Measurements from ENCODE around the gene IFNA17. TPM values are rescaled to one million over a fixed set of nuclear protein-coding genes. Genes with fewer than 3 reads are reported as not detected.
"Not testable (repeated sequence)": the region's sequence is repeated elsewhere in the genome, so short reads cannot be mapped to it uniquely, and the experiment has no call there.

The IFNA17 gene
- total RNA-seq, 6 experiments from 2014 or later = not detected

DNA sequence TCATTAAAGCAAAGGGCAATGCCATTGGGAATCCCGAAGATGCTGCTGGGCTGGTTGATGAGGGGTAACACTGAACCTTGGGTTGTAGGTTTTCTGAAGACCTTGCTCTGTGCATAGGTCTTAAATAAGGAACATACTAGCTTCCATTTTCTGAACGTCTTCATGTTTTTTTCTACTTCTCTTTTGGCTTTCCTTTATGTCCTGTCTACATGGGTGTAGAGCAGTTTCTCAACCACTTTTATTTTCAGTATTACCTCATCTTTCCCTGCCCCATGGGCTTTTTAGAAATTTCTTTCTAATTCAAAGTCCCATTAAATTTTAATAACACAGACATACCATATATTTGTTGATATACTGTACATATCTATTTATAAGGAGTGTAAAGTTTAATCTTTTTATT, 11.9 kb upstream of the IFNA17 start, which contains the start of gene IFNA14:
Gene IFNA14, minus strand, starts transcription at position 95 of the 400 bp plus-strand sequence. Its CDS starts 70 bp downstream, at position 25.
- H3K27me3 Mint-ChIP-seq (ENCODE audit: insufficient read depth) = peaks cover 21% of the 10 kb centered on the region
- H3K36me3 Mint-ChIP-seq (ENCODE audit: low read depth) = no peaks in the 10 kb centered on the region
- no peaks in the 10 kb centered on the region for H3K4me1 Mint-ChIP-seq (ENCODE audit: low read depth)
- no peak within 1 kb of the TSS for H3K4me3 Mint-ChIP-seq
- no peak for DNase-seq
- TF ChIP-seq, protein P1, sequence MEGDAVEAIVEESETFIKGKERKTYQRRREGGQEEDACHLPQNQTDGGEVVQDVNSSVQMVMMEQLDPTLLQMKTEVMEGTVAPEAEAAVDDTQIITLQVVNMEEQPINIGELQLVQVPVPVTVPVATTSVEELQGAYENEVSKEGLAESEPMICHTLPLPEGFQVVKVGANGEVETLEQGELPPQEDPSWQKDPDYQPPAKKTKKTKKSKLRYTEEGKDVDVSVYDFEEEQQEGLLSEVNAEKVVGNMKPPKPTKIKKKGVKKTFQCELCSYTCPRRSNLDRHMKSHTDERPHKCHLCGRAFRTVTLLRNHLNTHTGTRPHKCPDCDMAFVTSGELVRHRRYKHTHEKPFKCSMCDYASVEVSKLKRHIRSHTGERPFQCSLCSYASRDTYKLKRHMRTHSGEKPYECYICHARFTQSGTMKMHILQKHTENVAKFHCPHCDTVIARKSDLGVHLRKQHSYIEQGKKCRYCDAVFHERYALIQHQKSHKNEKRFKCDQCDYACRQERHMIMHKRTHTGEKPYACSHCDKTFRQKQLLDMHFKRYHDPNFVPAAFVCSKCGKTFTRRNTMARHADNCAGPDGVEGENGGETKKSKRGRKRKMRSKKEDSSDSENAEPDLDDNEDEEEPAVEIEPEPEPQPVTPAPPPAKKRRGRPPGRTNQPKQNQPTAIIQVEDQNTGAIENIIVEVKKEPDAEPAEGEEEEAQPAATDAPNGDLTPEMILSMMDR (IDR thresholded peaks at IDR 0.05) = no peak
- H3K9me3 Mint-ChIP-seq = no peaks in the 10 kb centered on the region
- H3K27ac Mint-ChIP-seq = no peak within 1 kb of the TSS

DNA sequence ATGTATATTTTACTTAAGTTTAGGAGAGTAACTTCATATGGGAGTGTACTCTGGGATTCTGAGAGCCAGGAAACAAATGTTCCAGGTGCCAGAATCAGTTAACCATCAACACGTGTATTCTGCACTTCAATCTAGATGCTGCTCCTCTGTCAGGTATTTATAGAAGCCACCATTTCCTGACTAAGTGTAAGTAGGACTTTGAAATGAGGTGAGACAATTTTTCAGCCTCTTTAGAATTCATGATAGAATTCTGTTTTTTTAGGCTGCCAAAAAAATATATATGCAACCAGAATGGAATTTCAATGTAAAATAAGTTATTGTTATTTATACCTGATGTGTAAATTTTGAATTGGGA, 8.3 kb upstream of the IFNA17 start:
- peaks cover 38% of the 10 kb centered on the region for H3K27me3 Mint-ChIP-seq (ENCODE audit: insufficient read depth)
- H3K4me1 Mint-ChIP-seq (ENCODE audit: low read depth); H3K27ac Mint-ChIP-seq; H3K9me3 Mint-ChIP-seq; H3K36me3 Mint-ChIP-seq (ENCODE audit: low read depth); DNase-seq; H3K4me3 Mint-ChIP-seq: not testable (repeated sequence)

DNA sequence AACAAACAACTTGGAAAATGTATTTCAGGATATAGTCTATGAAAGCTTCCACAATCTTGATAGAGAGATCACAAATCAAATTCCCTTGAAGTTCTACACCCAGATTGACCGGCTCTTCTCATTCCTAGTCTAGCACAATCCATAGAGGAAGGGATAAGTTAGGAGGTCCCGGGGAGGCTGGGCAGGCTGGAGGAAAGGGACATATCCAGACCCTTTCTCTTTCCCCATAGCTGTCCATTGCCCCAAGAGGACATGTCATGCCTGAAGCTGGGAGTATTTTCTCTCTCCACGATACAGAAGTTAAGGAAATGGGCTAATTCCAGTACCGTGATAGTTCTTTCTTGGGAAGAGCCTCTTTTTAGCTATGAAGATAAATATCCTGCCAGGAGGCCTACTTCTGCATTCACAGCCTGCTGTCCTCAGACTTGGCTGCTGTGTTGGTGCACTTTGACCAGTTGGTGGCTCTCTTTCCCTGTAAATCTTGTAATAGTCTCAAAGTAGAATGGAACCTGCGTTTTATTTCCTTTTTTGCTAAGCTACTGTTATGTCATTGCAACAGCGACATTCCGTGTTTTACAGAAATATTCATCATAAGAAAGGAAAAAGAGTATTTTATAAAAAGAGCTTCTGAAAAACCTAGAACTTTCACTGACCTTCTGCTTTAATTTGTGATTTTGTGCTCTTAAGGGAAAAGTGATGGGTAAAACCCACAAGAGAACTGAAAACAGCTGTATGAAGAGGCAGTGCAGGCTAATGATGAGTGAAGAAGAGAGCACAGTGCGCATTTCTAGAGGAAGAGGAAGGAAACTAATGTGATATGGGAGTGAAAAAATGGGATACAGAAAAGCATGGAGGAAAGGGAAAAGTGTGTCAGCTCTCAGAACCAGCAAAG, 7.7 kb upstream of the IFNA17 start:
- H3K4me1 Mint-ChIP-seq (ENCODE audit: low read depth); H3K9me3 Mint-ChIP-seq; H3K4me3 Mint-ChIP-seq; H3K36me3 Mint-ChIP-seq (ENCODE audit: low read depth); H3K27ac Mint-ChIP-seq: not testable (repeated sequence)
- peaks cover 40% of the 10 kb centered on the region for H3K27me3 Mint-ChIP-seq (ENCODE audit: insufficient read depth)
- DNase-seq = peak; percentile 48
- TF ChIP-seq, protein P1 (IDR thresholded peaks at IDR 0.05) = peak; percentile 73

DNA sequence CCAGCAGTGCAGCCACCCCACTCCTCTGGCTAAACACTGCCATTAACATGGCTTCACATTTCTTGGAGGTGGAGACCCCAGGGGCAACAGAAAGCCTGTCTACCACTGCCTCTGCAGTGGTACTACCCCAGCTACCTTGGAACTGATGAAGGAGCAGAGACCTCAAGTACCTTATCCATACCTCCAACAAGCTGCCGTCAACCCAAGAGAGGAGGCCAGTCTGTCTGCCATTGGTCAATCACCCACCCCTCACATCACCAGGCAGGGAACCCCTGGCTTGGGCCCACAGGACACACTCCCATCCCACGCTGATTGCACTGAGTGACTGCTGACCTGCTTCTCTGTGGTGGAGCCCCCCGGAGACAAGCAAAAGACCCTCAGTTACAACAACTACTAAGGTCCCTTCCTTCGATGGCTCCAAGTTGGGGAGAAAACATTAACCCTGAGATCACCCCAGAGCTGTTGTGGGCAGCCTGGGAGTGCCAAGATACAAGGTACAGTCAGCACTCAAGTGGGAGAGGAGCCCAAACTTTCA, 6.2 kb upstream of the IFNA17 start:
- peaks cover 27% of the 10 kb centered on the region for H3K27me3 Mint-ChIP-seq (ENCODE audit: insufficient read depth)
- no peak for DNase-seq
- no peak overlapping the region for H3K27ac Mint-ChIP-seq
- no peaks in the 10 kb centered on the region for H3K4me1 Mint-ChIP-seq (ENCODE audit: low read depth)
- H3K36me3 Mint-ChIP-seq (ENCODE audit: low read depth) = no peaks in the 10 kb centered on the region
- no peaks in the 10 kb centered on the region for H3K9me3 Mint-ChIP-seq
- TF ChIP-seq, protein P1 (IDR thresholded peaks at IDR 0.05) = no peak
- no peak overlapping the region for H3K4me3 Mint-ChIP-seq

DNA sequence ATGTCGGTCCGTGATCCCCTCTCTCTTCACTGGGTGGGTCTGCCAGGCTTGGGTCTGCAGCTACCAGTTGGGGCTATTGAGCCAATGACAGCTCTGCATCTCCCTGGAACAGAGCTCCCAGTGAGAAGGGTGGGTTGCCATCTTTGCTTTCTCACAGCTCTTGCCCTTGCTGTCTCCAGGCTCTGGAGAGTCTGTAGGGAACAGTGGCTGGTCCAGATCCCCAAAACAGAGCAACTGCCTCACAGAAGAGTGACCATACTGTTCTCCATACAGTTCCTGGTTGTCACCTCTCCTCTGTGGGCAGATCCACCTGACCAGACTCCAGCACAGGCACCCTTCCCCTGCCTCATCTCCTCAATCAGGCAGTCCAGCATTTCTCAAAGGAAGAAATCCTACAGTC, 5.2 kb upstream of the IFNA17 start:
- Mint-ChIP-seq H3K4me1 (ENCODE audit: low read depth) (no peaks in the 10 kb centered on the region), H3K9me3 (no peaks in the 10 kb centered on the region), H3K36me3 (ENCODE audit: low read depth) (no peaks in the 10 kb centered on the region), H3K4me3 (no peak overlapping the region), H3K27me3 (ENCODE audit: insufficient read depth) (peaks cover 23% of the 10 kb centered on the region), H3K27ac (no peak overlapping the region)
- TF ChIP-seq, protein P1 (IDR thresholded peaks at IDR 0.05) = no peak
- no peak for DNase-seq

DNA sequence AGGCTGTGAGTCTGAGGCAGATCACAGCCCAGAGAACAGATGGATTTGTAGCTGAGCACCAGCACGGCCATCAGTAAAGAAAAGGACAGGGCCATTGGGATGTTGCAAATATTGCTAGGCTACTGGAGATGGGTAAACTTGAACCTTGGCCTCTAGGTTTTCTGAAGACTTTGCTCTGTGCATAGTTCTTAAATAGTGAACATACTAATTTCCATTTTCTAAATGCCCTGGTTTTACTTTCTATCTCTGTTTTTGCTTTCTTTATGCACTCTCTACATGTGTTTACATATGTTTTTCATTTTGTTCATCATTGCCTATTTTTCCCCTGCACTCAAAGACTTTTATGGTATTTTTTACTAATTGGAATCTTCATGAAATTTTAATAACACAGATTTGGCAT, 10.8 kb downstream of the IFNA17 start, which contains the start of gene IFNA16:
Gene IFNA16, minus strand, starts transcription at position 101 of the 400 bp plus-strand sequence. Its CDS starts 6 bp downstream, at position 95.
- not testable (repeated sequence) for H3K4me1 Mint-ChIP-seq (ENCODE audit: low read depth); H3K9me3 Mint-ChIP-seq; H3K36me3 Mint-ChIP-seq (ENCODE audit: low read depth); H3K4me3 Mint-ChIP-seq; DNase-seq; H3K27ac Mint-ChIP-seq
- H3K27me3 Mint-ChIP-seq (ENCODE audit: insufficient read depth) = peaks cover 23% of the 10 kb centered on the region
